B cell (primary cell): Measurements from ENCODE around the gene FCF1. TPM values are rescaled to one million over a fixed set of nuclear protein-coding genes. Genes with fewer than 3 reads are reported as not detected.

ENCODE experiments used
- ATAC-seq: fragments of 200-7000 bp; cut with Tn5 transposase; one replicate; pipeline ENCODE4 v1.10.0; 2021; ENCODE audit warnings: low read depth, mild to moderate bottlenecking, moderate number of reproducible peaks, moderate library complexity
- CTCF ChIA-PET: fragments of 350-600 bp; sonication (Branson Sonifier 250); formaldehyde crosslinking; loops from one replicate; lab custom pipeline; 2021; ENCODE audit warnings: antibody characterized with exemption, inconsistent platforms; lab: Charles Lee
- POLR2A ChIA-PET: fragments of 350-600 bp; sonication (Branson Sonifier 250); formaldehyde crosslinking; loops from one replicate; lab custom pipeline; 2021; ENCODE audit warnings: antibody characterized with exemption; lab: Charles Lee
- DNase-seq: peaks from one replicate; pipeline ENCODE4 v3.0.0; 2013
- H2AFZ ChIP-seq: 2 replicates; pipeline ENCODE4 v1.6.1; 2012; ENCODE audit warnings: mild to moderate bottlenecking, low read depth, low read length; ENCODE audit not compliant: insufficient read depth, poor library complexity, severe bottlenecking
- H3K27ac ChIP-seq, 2 donors: 1 replicate in 1 of 2; 2 replicates in 1 of 2; pipeline ENCODE4 v1.5.1; 2012 to 2013; ENCODE audit warnings: low read length in 2 of 2, mild to moderate bottlenecking in 2 of 2, moderate library complexity in 1 of 2
- H3K27me3 ChIP-seq, 4 experiments: fragments of 200-600 bp in 1 of 4; sonication (generic) in 1 of 4; replicated peaks in 1 of 4; 1 replicate in 2 of 4; 2 replicates in 2 of 4; pipeline versions ENCODE4 v1.6.1 to v1.7.0; 2013 to 2016; ENCODE audit warnings: low read length in 3 of 4, mild to moderate bottlenecking in 2 of 4, mixed read lengths in 1 of 4, moderate library complexity in 1 of 4; ENCODE audit not compliant: insufficient read depth in 4 of 4, control insufficient read depth in 3 of 4; ENCODE audit errors: control extremely low read depth in 1 of 4
- H3K36me3 ChIP-seq, 2 experiments: replicated peaks in 1 of 2; 1 replicate in 1 of 2; 2 replicates in 1 of 2; pipeline versions ENCODE4 v1.6.1 to v1.7.1; 2013; ENCODE audit warnings: low read length in 1 of 2; ENCODE audit not compliant: insufficient read depth in 2 of 2, control insufficient read depth in 1 of 2; ENCODE audit errors: control extremely low read depth in 1 of 2, extremely low read depth in 1 of 2
- H3K4me1 ChIP-seq, 2 donors: fragments of 200-600 bp in 1 of 2; sonication (generic) in 1 of 2; 1 replicate in 1 of 2; 2 replicates in 1 of 2; pipeline versions ENCODE4 v1.5.1 to v1.6.1; 2013 to 2017; ENCODE audit warnings: low read length in 2 of 2; ENCODE audit not compliant: control insufficient read depth in 2 of 2, insufficient read depth in 2 of 2
- H3K4me2 ChIP-seq: replicated peaks from 2 replicates; pipeline ENCODE3; 2012; ENCODE audit warnings: mild to moderate bottlenecking, low read depth, low read length; ENCODE audit not compliant: poor library complexity, severe bottlenecking
- H3K4me3 ChIP-seq, 5 experiments: fragments of 200-600 bp in 1 of 5; sonication (generic) in 1 of 5; 1 replicate in 3 of 5; 2 replicates in 2 of 5; pipeline versions ENCODE4 v1.5.1 to v1.7.0; 2011 to 2016; ENCODE audit warnings: low read length in 4 of 5, mild to moderate bottlenecking in 4 of 5, low read depth in 2 of 5, control low read depth in 1 of 5, moderate library complexity in 1 of 5; ENCODE audit not compliant: insufficient read depth in 1 of 5; ENCODE audit errors: control extremely low read depth in 1 of 5, extremely low read depth in 1 of 5
- H3K79me2 ChIP-seq: fragments of 200-600 bp; sonication (generic); one replicate; pipeline ENCODE4 v1.6.0; 2016; ENCODE audit warnings: low read length; ENCODE audit not compliant: control insufficient read depth, insufficient read depth
- H3K9ac ChIP-seq: fragments of 200-600 bp; sonication (generic); 2 replicates; pipeline ENCODE4 v1.6.1; 2017; ENCODE audit warnings: mild to moderate bottlenecking, low read length, moderate library complexity
- H3K9me3 ChIP-seq, 3 donors: one replicate each; pipeline versions ENCODE4 v1.6.1 to v1.7.1; 2013; ENCODE audit warnings: low read length in 2 of 3; ENCODE audit not compliant: control insufficient read depth in 2 of 3, insufficient read depth in 1 of 3; ENCODE audit errors: control extremely low read depth in 1 of 3
- H4K20me1 ChIP-seq: 2 replicates; pipeline ENCODE4 v1.6.0; 2012; ENCODE audit warnings: mild to moderate bottlenecking, low read length; ENCODE audit not compliant: insufficient read depth, control insufficient read depth, poor library complexity, severe bottlenecking
- H3K27ac Mint-ChIP-seq: one replicate; pipeline ENCODE4 v1.8.0; 2021; ENCODE audit warnings: mixed read lengths
- H3K27me3 Mint-ChIP-seq: one replicate; pipeline ENCODE4 v1.8.0; 2021; ENCODE audit warnings: mixed read lengths
- H3K4me1 Mint-ChIP-seq: one replicate; pipeline ENCODE4 v1.8.0; 2021; ENCODE audit warnings: mixed read lengths
- H3K4me3 Mint-ChIP-seq: one replicate; pipeline ENCODE4 v1.8.0; 2021; ENCODE audit warnings: mixed read lengths
- H3K9me3 Mint-ChIP-seq: one replicate; pipeline ENCODE4 v1.8.0; 2022; ENCODE audit warnings: mixed read lengths; ENCODE audit not compliant: insufficient read depth
- CTCF ChIP-seq: fragments of 200-600 bp; IDR thresholded peaks from one replicate; pipeline ENCODE4 v1.8.0; 2022; ENCODE audit warnings: antibody characterized with exemption, mild to moderate bottlenecking
- EZH2 ChIP-seq: IDR thresholded peaks from 2 replicates; pipeline ENCODE4 v1.6.1; 2012; ENCODE audit warnings: borderline replicate concordance, low read depth, mild to moderate bottlenecking, moderate library complexity, low read length; ENCODE audit not compliant: insufficient read depth, poor library complexity, severe bottlenecking
- WGBS: methylation state at CpG from one replicate; pipeline ENCODE4 v1.1.5; 2013; ENCODE audit warnings: missing lambda C conversion rate; ENCODE audit not compliant: insufficient coverage; 5-methylcytosine and 5-hydroxymethylcytosine counted together
- intact Hi-C: fragments of 100-400 bp; cut with micrococcal nuclease; formaldehyde crosslinking; loops from one replicate; pipeline ENCODE4 v1.10.0; 2022
- polyA plus RNA-seq: library from polyadenylated mRNA; depleted of rRNA; stranded (reverse); fragments of >200 nt; gene quantifications from 2 replicates; pipeline ENCODE4 v1.2.3, GENCODE V29; 2012
- total RNA-seq, 2 donors: library from RNA; stranded (reverse); fragments of 120-200 nt in 1 of 2; gene quantifications; 1 replicate in 1 of 2; 2 replicates in 1 of 2; pipeline versions ENCODE4 v1.2.3 to v1.2.4, GENCODE V29; 2013 to 2022

Gene FCF1
- total and polyA plus RNA-seq, 2 donors (not counting 1 experiment from before 2014, with no cell fraction given) = 21.1 to 41.6 TPM

GRCh38 chr14:74698465-74698864 is 14.5 kb upstream of the FCF1 start:
- H3K9ac ChIP-seq = no peak overlapping the region
- Mint-ChIP-seq H3K27ac (no peak overlapping the region), H3K4me3 (no peak overlapping the region), H3K27me3 (no peaks in the 10 kb centered on the region), H3K9me3 (peaks cover 5% of the 10 kb centered on the region), H3K4me1 (peaks cover 2% of the 10 kb centered on the region)
- CTCF ChIA-PET = no interaction called here
- intact Hi-C loops = no loop called here
- H3K36me3 ChIP-seq = peaks cover 5 to 26% of the 10 kb centered on the region in 2 experiments
- H4K20me1 ChIP-seq = peaks cover 39% of the 10 kb centered on the region
- ATAC-seq (no peak), DNase-seq (no peak)
- TF ChIP-seq CTCF (no peak), EZH2 (no peak)
- POLR2A ChIA-PET = no interaction called here
- H3K9me3 ChIP-seq = peaks cover 0 to 9% (median 9%) of the 10 kb centered on the region in 3 donors
- no peaks in the 10 kb centered on the region for H3K4me1 ChIP-seq
- H2AFZ ChIP-seq = no peak overlapping the region
- no peaks in the 10 kb centered on the region for H3K27me3 ChIP-seq
- peaks cover 79% of the 10 kb centered on the region for H3K79me2 ChIP-seq
- no peak overlapping the region for H3K4me3 ChIP-seq
- WGBS = 100% methylated on average over 2 of the region's 4 CpGs
- H3K4me2 ChIP-seq = no peak overlapping the region
- no peak overlapping the region for H3K27ac ChIP-seq

DNA sequence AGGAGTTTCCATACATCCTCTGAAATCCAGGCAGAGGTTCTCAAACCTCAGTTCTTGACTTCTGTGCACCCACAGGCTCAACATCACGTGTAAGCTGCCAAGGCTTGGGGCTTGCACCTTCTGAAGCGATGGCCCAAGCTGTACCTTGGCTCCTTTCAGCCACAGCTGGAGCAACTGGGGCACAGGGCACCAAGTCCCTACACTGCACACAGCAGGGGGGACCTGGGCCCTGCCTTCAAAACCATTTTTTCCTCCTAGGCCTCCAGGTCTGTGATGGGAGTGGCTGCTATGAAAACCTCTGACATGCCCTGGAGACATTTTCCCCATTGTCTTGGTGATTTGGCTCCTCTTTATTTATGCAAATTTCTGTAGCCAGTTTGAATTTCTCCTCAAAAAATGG is 10.7 kb upstream of the FCF1 start:
- POLR2A ChIA-PET = no interaction called here
- TF ChIP-seq EZH2 (no peak), CTCF (no peak)
- peaks cover 3 to 25% of the 10 kb centered on the region in 2 experiments for H3K36me3 ChIP-seq
- H3K27ac Mint-ChIP-seq = no peak overlapping the region
- H2AFZ ChIP-seq = no peak overlapping the region
- no peaks in the 10 kb centered on the region for H3K27me3 Mint-ChIP-seq
- no peak for ATAC-seq
- H3K9me3 Mint-ChIP-seq = peaks cover 5% of the 10 kb centered on the region
- peaks cover 49% of the 10 kb centered on the region for H4K20me1 ChIP-seq
- H3K4me3 ChIP-seq = no peak overlapping the region
- WGBS = 100% methylated on average over 2 of the region's 2 CpGs
- no peak overlapping the region for H3K9ac ChIP-seq
- H3K27me3 ChIP-seq = no peaks in the 10 kb centered on the region
- CTCF ChIA-PET = no interaction called here
- no peaks in the 10 kb centered on the region for H3K4me1 ChIP-seq
- peaks cover 0 to 9% (median 9%) of the 10 kb centered on the region in 3 donors for H3K9me3 ChIP-seq
- no peak overlapping the region for H3K4me2 ChIP-seq
- H3K79me2 ChIP-seq = peaks cover 96% of the 10 kb centered on the region
- H3K4me3 Mint-ChIP-seq = no peak overlapping the region
- H3K27ac ChIP-seq = no peak overlapping the region
- intact Hi-C loops = no loop called here
- no peak for DNase-seq
- H3K4me1 Mint-ChIP-seq = peaks cover 7% of the 10 kb centered on the region
